Cerebellar nuclear complex (tissue), 1 donor: ENCODE results near the gene CHMP1B.
A peak's percentile ranks its signal among the peaks of the same experiment; 100 is the strongest.

Source experiments
- DNase-seq, 2 experiments: peaks; one replicate each; lab custom pipeline; 2025; lab: John Stamatoyannopoulos, UW

The CHMP1B gene

GRCh38 chr18:11851146-11851805 lies at the start of gene CHMP1B:
CHMP1B (plus strand) TSS chr18:11851413; CDS start chr18:11851512, 99 bp downstream.
- peak; percentile 54 to 77 for DNase-seq

- DNase-seq: no peak
Observed at GRCh38 chr18:11801573-11801972, 49.6 kb upstream of the CHMP1B start.

GRCh38 chr18:11802158-11802557 lies 49.1 kb upstream of the CHMP1B start:
- DNase-seq: no peak

- no peak for DNase-seq
Observed at GRCh38 chr18:11802586-11802985, 48.6 kb upstream of the CHMP1B start.

GRCh38 chr18:11807233-11807632 lies 44.0 kb upstream of the CHMP1B start:
- no peak for DNase-seq

GRCh38 chr18:11808001-11808855 lies 43.0 kb upstream of the CHMP1B start:
- no peak for DNase-seq

- DNase-seq: no peak
Observed at GRCh38 chr18:11809895-11810294, 41.3 kb upstream of the CHMP1B start.

GRCh38 chr18:11810379-11810778 lies 40.8 kb upstream of the CHMP1B start:
- DNase-seq: no peak

GRCh38 chr18:11811009-11811408 lies 40.2 kb upstream of the CHMP1B start:
- DNase-seq: no peak

- DNase-seq: no peak
Observed at GRCh38 chr18:11817229-11817628, 34.0 kb upstream of the CHMP1B start.

GRCh38 chr18:11818486-11819203 lies 32.6 kb upstream of the CHMP1B start:
- no peak for DNase-seq

GRCh38 chr18:11819938-11820337 lies 31.3 kb upstream of the CHMP1B start:
- DNase-seq: no peak

- no peak for DNase-seq
Observed at GRCh38 chr18:11820697-11821096, 30.5 kb upstream of the CHMP1B start.

GRCh38 chr18:11821208-11821607 lies 30.0 kb upstream of the CHMP1B start:
- no peak for DNase-seq

GRCh38 chr18:11821643-11822237 lies 29.5 kb upstream of the CHMP1B start:
- no peak for DNase-seq

GRCh38 chr18:11823545-11823944 lies 27.7 kb upstream of the CHMP1B start:
- no peak for DNase-seq

GRCh38 chr18:11826836-11827235 lies 24.4 kb upstream of the CHMP1B start:
- no peak for DNase-seq

GRCh38 chr18:11828786-11829432 lies 22.3 kb upstream of the CHMP1B start:
- no peak for DNase-seq

GRCh38 chr18:11830585-11830984 lies 20.6 kb upstream of the CHMP1B start:
- no peak for DNase-seq

GRCh38 chr18:11831921-11832320 lies 19.3 kb upstream of the CHMP1B start:
- DNase-seq: no peak

GRCh38 chr18:11834772-11835171 lies 16.4 kb upstream of the CHMP1B start:
- no peak for DNase-seq

- DNase-seq: no peak
Observed at GRCh38 chr18:11839556-11839955, 11.7 kb upstream of the CHMP1B start.
